WTC11 (cell line): ENCODE results near the gene ROCK1. TPM values are rescaled to one million over a fixed set of nuclear protein-coding genes. Genes with fewer than 3 reads are reported as not detected.

ENCODE experiments used
- ATAC-seq: fragments of 200-7000 bp; cut with Tn5 transposase; 2 replicates; pipeline ENCODE4 v1.10.0; 2021; ENCODE audit warnings: mild to moderate bottlenecking, moderate library complexity
- CTCF ChIA-PET: fragments of 300-600 bp; sonication (Branson Sonifier 250); formaldehyde crosslinking; loops from one replicate; lab custom pipeline; 2021; ENCODE audit warnings: antibody characterized with exemption; lab: Charles Lee
- POLR2A ChIA-PET: fragments of 350-600 bp; sonication (Branson Sonifier 250); formaldehyde crosslinking; loops from one replicate; lab custom pipeline; 2021; ENCODE audit warnings: antibody characterized with exemption; lab: Charles Lee
- DNase-seq: peaks from one replicate; pipeline ENCODE4 v3.0.0; 2021; ENCODE audit warnings: low spot score
- H3K27ac Mint-ChIP-seq: 2 replicates; pipeline ENCODE4 v1.8.0; 2021; ENCODE audit warnings: mixed read lengths
- H3K27me3 Mint-ChIP-seq: 2 replicates; pipeline ENCODE4 v1.8.0; 2021; ENCODE audit warnings: low read depth, mild to moderate bottlenecking, moderate library complexity, mixed read lengths
- H3K36me3 Mint-ChIP-seq: 2 replicates; pipeline ENCODE4 v1.8.0; 2021; ENCODE audit warnings: mixed read lengths
- H3K4me1 Mint-ChIP-seq: 2 replicates; pipeline ENCODE4 v1.8.0; 2022; ENCODE audit warnings: mixed read lengths
- H3K4me3 Mint-ChIP-seq: 2 replicates; pipeline ENCODE4 v1.8.0; 2021; ENCODE audit warnings: mild to moderate bottlenecking, moderate library complexity, mixed read lengths
- H3K9me3 Mint-ChIP-seq: 2 replicates; pipeline ENCODE4 v1.8.0; 2021; ENCODE audit warnings: mixed read lengths
- ATF3 ChIP-seq: sonication (generic); formaldehyde crosslinking; conservative IDR thresholded peaks from 2 replicates; pipeline ENCODE4 v1.8.1; 2022; ENCODE audit warnings: mild to moderate bottlenecking, missing genetic modification reagents
- CDX4 ChIP-seq: fragments of 250-450 bp; sonication (Bioruptor Pico); IDR thresholded peaks from 2 replicates; pipeline ENCODE4 v1.9.0; 2021; ENCODE audit warnings: moderate library complexity, mild to moderate bottlenecking, inconsistent platforms, borderline replicate concordance
- E2F5 ChIP-seq: sonication (generic); formaldehyde crosslinking; IDR thresholded peaks from 2 replicates; pipeline ENCODE4 v1.8.1; 2022; ENCODE audit warnings: mild to moderate bottlenecking, moderate library complexity, missing genetic modification reagents
- ELF4 ChIP-seq: sonication (generic); formaldehyde crosslinking; IDR thresholded peaks from 2 replicates; pipeline ENCODE4 v1.8.1; 2022; ENCODE audit warnings: low read depth, mild to moderate bottlenecking, moderate library complexity, missing genetic modification reagents
- FOXK1 ChIP-seq: sonication (generic); formaldehyde crosslinking; IDR thresholded peaks from 2 replicates; pipeline ENCODE4 v1.8.0; 2022; ENCODE audit warnings: mild to moderate bottlenecking, moderate library complexity, missing genetic modification reagents
- GRHL2 ChIP-seq: fragments of 250-450 bp; sonication (Bioruptor Pico); IDR thresholded peaks from 2 replicates; pipeline ENCODE4 v1.8.0; 2022; ENCODE audit warnings: mild to moderate bottlenecking, moderate library complexity; ENCODE audit not compliant: insufficient replicate concordance, severe bottlenecking
- JAZF1 ChIP-seq: fragments of 250-450 bp; sonication (Bioruptor Pico); IDR thresholded peaks from 2 replicates; pipeline ENCODE4 v1.9.0; 2021; ENCODE audit warnings: moderate library complexity, mild to moderate bottlenecking, inconsistent platforms
- JUN ChIP-seq: sonication (generic); formaldehyde crosslinking; IDR thresholded peaks from 2 replicates; pipeline ENCODE4 v1.8.0; 2023; ENCODE audit warnings: mild to moderate bottlenecking, missing genetic modification reagents
- MXD4 ChIP-seq: fragments of 250-450 bp; sonication (Bioruptor Pico); IDR thresholded peaks from 2 replicates; pipeline ENCODE4 v1.8.0; 2021; ENCODE audit warnings: mild to moderate bottlenecking, moderate library complexity, borderline replicate concordance
- MYBL2 ChIP-seq: sonication (generic); formaldehyde crosslinking; IDR thresholded peaks from 2 replicates; pipeline ENCODE4 v1.8.1; 2023; ENCODE audit warnings: mild to moderate bottlenecking, moderate library complexity, missing genetic modification reagents
- RELA ChIP-seq: sonication (generic); formaldehyde crosslinking; IDR thresholded peaks from 2 replicates; pipeline ENCODE4 v1.8.1; 2022; ENCODE audit warnings: missing genetic modification reagents, mild to moderate bottlenecking, borderline replicate concordance
- SMAD3 ChIP-seq: sonication (generic); formaldehyde crosslinking; IDR thresholded peaks from 2 replicates; pipeline ENCODE4 v1.8.0; 2022; ENCODE audit warnings: missing genetic modification reagents, mild to moderate bottlenecking, borderline replicate concordance
- SMAD4 ChIP-seq: sonication (generic); formaldehyde crosslinking; IDR thresholded peaks from 2 replicates; pipeline ENCODE4 v1.8.0; 2022; ENCODE audit warnings: mild to moderate bottlenecking, missing genetic modification reagents
- SOX15 ChIP-seq: fragments of 250-450 bp; sonication (Bioruptor Pico); IDR thresholded peaks from 2 replicates; pipeline ENCODE4 v1.9.0; 2021; ENCODE audit warnings: mild to moderate bottlenecking
- STAT6 ChIP-seq: sonication (generic); formaldehyde crosslinking; conservative IDR thresholded peaks from 2 replicates; pipeline ENCODE4 v1.8.1; 2023; ENCODE audit warnings: mild to moderate bottlenecking, low read depth, missing genetic modification reagents, moderate library complexity
- TEAD1 ChIP-seq: sonication (generic); formaldehyde crosslinking; IDR thresholded peaks from 2 replicates; pipeline ENCODE4 v1.8.0; 2022; ENCODE audit warnings: mild to moderate bottlenecking, missing genetic modification reagents
- ZBTB21 ChIP-seq: sonication (generic); formaldehyde crosslinking; IDR thresholded peaks from 2 replicates; pipeline ENCODE4 v1.8.1; 2023; ENCODE audit warnings: mild to moderate bottlenecking, missing genetic modification reagents, borderline replicate concordance
- ZMAT4 ChIP-seq: fragments of 250-450 bp; sonication (Bioruptor Pico); IDR thresholded peaks from 2 replicates; pipeline ENCODE4 v1.9.0; 2021; ENCODE audit warnings: mild to moderate bottlenecking
- ZNF219 ChIP-seq: sonication (generic); formaldehyde crosslinking; IDR thresholded peaks from 2 replicates; pipeline ENCODE4 v1.8.0; 2023; ENCODE audit warnings: missing genetic modification reagents, mild to moderate bottlenecking, borderline replicate concordance
- ZNF263 ChIP-seq: sonication (generic); formaldehyde crosslinking; IDR thresholded peaks from 2 replicates; pipeline ENCODE4 v1.8.1; 2022; ENCODE audit warnings: low read depth, mild to moderate bottlenecking, moderate library complexity, missing genetic modification reagents
- ZNF317 ChIP-seq: sonication (generic); formaldehyde crosslinking; IDR thresholded peaks from 2 replicates; pipeline ENCODE4 v1.8.1; 2023; ENCODE audit warnings: low read depth, mild to moderate bottlenecking, moderate library complexity, missing genetic modification reagents, borderline replicate concordance
- ZNF396 ChIP-seq: fragments of 250-450 bp; sonication (Bioruptor Pico); IDR thresholded peaks from 2 replicates; pipeline ENCODE4 v1.8.0; 2021; ENCODE audit warnings: mild to moderate bottlenecking, moderate library complexity, borderline replicate concordance
- ZNF416 ChIP-seq: fragments of 250-450 bp; sonication (Bioruptor Pico); IDR thresholded peaks from 2 replicates; pipeline ENCODE4 v1.9.0; 2021; ENCODE audit warnings: mild to moderate bottlenecking, inconsistent platforms
- ZNF423 ChIP-seq: fragments of 250-450 bp; sonication (Bioruptor Pico); IDR thresholded peaks from 2 replicates; pipeline ENCODE4 v2.1.2; 2022; ENCODE audit warnings: mild to moderate bottlenecking, moderate library complexity
- total RNA-seq: library from RNA; stranded (reverse); gene quantifications from 3 replicates; pipeline ENCODE4 v1.2.3, GENCODE V29; 2021
- TF ChIP-seq, protein P1 (sequence below): fragments of 250-450 bp; sonication (Bioruptor Pico); IDR thresholded peaks from 2 replicates; pipeline ENCODE4 v1.8.0; 2021; ENCODE audit warnings: mild to moderate bottlenecking

The ROCK1 gene
- total RNA-seq, 1 experiment from 2014 or later = 42.2 TPM

DNA sequence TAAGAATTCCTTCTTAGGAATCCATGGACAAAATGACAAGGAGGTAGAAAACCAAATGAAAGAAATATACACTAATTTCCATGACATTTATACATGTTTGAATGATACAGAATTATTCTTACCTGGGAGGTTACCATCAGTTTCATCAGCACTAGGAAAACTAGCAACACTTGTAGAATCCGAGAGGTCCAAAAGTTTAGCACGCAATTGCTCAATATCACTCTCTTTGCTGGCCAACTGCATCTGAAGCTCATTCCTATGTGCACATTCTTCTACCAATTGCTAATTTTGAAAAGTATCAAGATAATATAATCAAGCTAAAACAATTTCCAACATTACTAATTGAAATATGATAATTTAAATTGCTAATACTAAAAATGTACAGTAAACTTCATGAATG lies 144.8 kb downstream of the ROCK1 start:
- peaks cover 8% of the 10 kb centered on the region for H3K36me3 Mint-ChIP-seq
- TF ChIP-seq STAT6 (CRISPR knock-in tag) (no peak), ATF3 (CRISPR knock-in tag) (no peak), ZMAT4 (CRISPR knock-in tag) (no peak), SOX15 (CRISPR knock-in tag) (no peak), RELA (CRISPR knock-in tag) (no peak), ZNF219 (CRISPR knock-in tag) (no peak), ZNF423 (CRISPR knock-in tag) (no peak), ELF4 (no peak)
- ChIA-PET POLR2A (no interaction called here), CTCF (no interaction called here)
- no peak overlapping the region for H3K27ac Mint-ChIP-seq
- ATAC-seq = no peak
- no peak for DNase-seq
- H3K27me3 Mint-ChIP-seq = no peaks in the 10 kb centered on the region
- no peaks in the 10 kb centered on the region for H3K4me1 Mint-ChIP-seq
- no peaks in the 10 kb centered on the region for H3K9me3 Mint-ChIP-seq
- H3K4me3 Mint-ChIP-seq = no peak overlapping the region

- no peak for TF ChIP-seq ZNF396
- no peak for TF ChIP-seq ZNF416 (CRISPR knock-in tag)
- TF ChIP-seq JUN (CRISPR knock-in tag) = no peak
- TF ChIP-seq GRHL2 (CRISPR knock-in tag) = no peak
- no peak for TF ChIP-seq ZNF317 (CRISPR knock-in tag)
- TF ChIP-seq ZMAT4 (CRISPR knock-in tag) = no peak
- no peak for TF ChIP-seq E2F5
- TF ChIP-seq SMAD3 (CRISPR knock-in tag) = no peak
- TF ChIP-seq ZBTB21 (CRISPR knock-in tag) = no peak
- TF ChIP-seq CDX4 (CRISPR knock-in tag) = no peak
- TF ChIP-seq, protein P1, sequence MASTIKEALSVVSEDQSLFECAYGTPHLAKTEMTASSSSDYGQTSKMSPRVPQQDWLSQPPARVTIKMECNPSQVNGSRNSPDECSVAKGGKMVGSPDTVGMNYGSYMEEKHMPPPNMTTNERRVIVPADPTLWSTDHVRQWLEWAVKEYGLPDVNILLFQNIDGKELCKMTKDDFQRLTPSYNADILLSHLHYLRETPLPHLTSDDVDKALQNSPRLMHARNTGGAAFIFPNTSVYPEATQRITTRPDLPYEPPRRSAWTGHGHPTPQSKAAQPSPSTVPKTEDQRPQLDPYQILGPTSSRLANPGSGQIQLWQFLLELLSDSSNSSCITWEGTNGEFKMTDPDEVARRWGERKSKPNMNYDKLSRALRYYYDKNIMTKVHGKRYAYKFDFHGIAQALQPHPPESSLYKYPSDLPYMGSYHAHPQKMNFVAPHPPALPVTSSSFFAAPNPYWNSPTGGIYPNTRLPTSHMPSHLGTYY (CRISPR knock-in tag) = no peak
- TF ChIP-seq ZNF263 (CRISPR knock-in tag) = no peak
- TF ChIP-seq JAZF1 (CRISPR knock-in tag) = no peak
- TF ChIP-seq RELA (CRISPR knock-in tag) = no peak
- no peak for TF ChIP-seq SMAD4 (CRISPR knock-in tag)
- TF ChIP-seq FOXK1 (CRISPR knock-in tag) = no peak
- no peak for TF ChIP-seq TEAD1 (CRISPR knock-in tag)
- no peak for TF ChIP-seq MXD4 (CRISPR knock-in tag)
- TF ChIP-seq MYBL2 (CRISPR knock-in tag) = no peak
- CTCF ChIA-PET = no interaction called here
Observed at GRCh38 chr18:20963027-20963426, 148.6 kb downstream of the ROCK1 start.

More at GRCh38 chr18:20963027-20963426, 148.6 kb downstream of the ROCK1 start:
- no peak for ATAC-seq
- H3K27me3 Mint-ChIP-seq = no peaks in the 10 kb centered on the region
- peaks cover 3% of the 10 kb centered on the region for H3K36me3 Mint-ChIP-seq
- no peaks in the 10 kb centered on the region for H3K9me3 Mint-ChIP-seq
- H3K27ac Mint-ChIP-seq = no peak overlapping the region
- POLR2A ChIA-PET = no interaction called here
- no peak for DNase-seq
- no peak overlapping the region for H3K4me3 Mint-ChIP-seq
- H3K4me1 Mint-ChIP-seq = no peaks in the 10 kb centered on the region
